Ureter (tissue), 1 donor: ENCODE results near the gene PODXL2. TPM values are rescaled to one million over a fixed set of nuclear protein-coding genes. Genes with fewer than 3 reads are reported as not detected.

Experiments
- DNase-seq: peaks from one replicate; pipeline ENCODE4 v3.0.0-alpha.2; 2020; ENCODE audit warnings: low spot score
- total RNA-seq: library from RNA; stranded (reverse); gene quantifications from one replicate; pipeline ENCODE4 v1.2.4, GENCODE V29; 2023
- donor health status: DM: yes; HTN: yes; CAD: no.

PODXL2 gene
- total RNA-seq, 1 donor from 2014 or later: 15.9 TPM

- no peak for DNase-seq
These were observed 77.9 kb downstream of the PODXL2 start for GRCh38 chr3:127706785-127707351.

- DNase-seq: no peak
These were observed 78.9 kb downstream of the PODXL2 start for GRCh38 chr3:127707851-127708411.

GRCh38 chr3:127708837-127709236 lies 79.9 kb downstream of the PODXL2 start:
- no peak for DNase-seq

- no peak for DNase-seq
These were observed 80.5 kb downstream of the PODXL2 start for GRCh38 chr3:127709320-127710060.

GRCh38 chr3:127710155-127710941 lies 81.4 kb downstream of the PODXL2 start:
- DNase-seq: no peak

GRCh38 chr3:127711021-127711695 lies 82.2 kb downstream of the PODXL2 start:
- no peak for DNase-seq

GRCh38 chr3:127711896-127712295 lies 82.9 kb downstream of the PODXL2 start:
- no peak for DNase-seq

GRCh38 chr3:127712461-127712860 lies 83.5 kb downstream of the PODXL2 start:
- no peak for DNase-seq

- no peak for DNase-seq
These were observed 84.1 kb downstream of the PODXL2 start for GRCh38 chr3:127712881-127713771.

- no peak for DNase-seq
These were observed 85.2 kb downstream of the PODXL2 start for GRCh38 chr3:127714125-127714571.

GRCh38 chr3:127714866-127715265 lies 85.9 kb downstream of the PODXL2 start:
- no peak for DNase-seq

GRCh38 chr3:127715532-127715931 lies 86.5 kb downstream of the PODXL2 start:
- DNase-seq: no peak

GRCh38 chr3:127716384-127716783 lies 87.4 kb downstream of the PODXL2 start:
- no peak for DNase-seq

GRCh38 chr3:127717357-127718244 lies 88.6 kb downstream of the PODXL2 start:
- no peak for DNase-seq

GRCh38 chr3:127718245-127718915 lies 89.4 kb downstream of the PODXL2 start:
- no peak for DNase-seq

- no peak for DNase-seq
These were observed 89.9 kb downstream of the PODXL2 start for GRCh38 chr3:127718916-127719290.

- DNase-seq: no peak
These were observed 90.4 kb downstream of the PODXL2 start for GRCh38 chr3:127719369-127719768.

- no peak for DNase-seq
These were observed 91.3 kb downstream of the PODXL2 start for GRCh38 chr3:127720161-127720823.
